Measurements from ENCODE around the gene FRMD4B.

- no peak for TF ChIP-seq STAT1 (IDR thresholded peaks at IDR 0.05; ENCODE audit: unreplicated experiment)
- TF ChIP-seq CTCF (conservative IDR thresholded peaks at IDR 0.05; ENCODE audit: low read depth in 2 of 2): no peak
- TF ChIP-seq ETS1 (IDR thresholded peaks at IDR 0.05): no peak
- no peak for TF ChIP-seq POLR2AphosphoS5 (IDR thresholded peaks at IDR 0.05; ENCODE audit: low read depth)
These were observed 61.9 kb downstream of the FRMD4B start for GRCh38 chr3:69323941-69324340.
